Kidney (tissue), 14 donors: ENCODE data around the gene ZDHHC13. TPM values are rescaled to one million over a fixed set of nuclear protein-coding genes. Genes with fewer than 3 reads are reported as not detected.

ENCODE experiments used
- DNase-seq, 5 donors: peaks; one replicate each; pipeline ENCODE4 v3.0.0-alpha.2; 2013 to 2020
- FAIRE-seq: peaks from 2 replicates; lab custom pipeline; 2012; peaks lifted over from hg19 to GRCh38; lab: Jason Lieb, UNC
- H3K27ac ChIP-seq, 2 donors: one replicate each; pipeline ENCODE4 v1.7.0; 2013; ENCODE audit warnings: low read depth in 2 of 2, low read length in 2 of 2, inconsistent platforms in 1 of 2
- H3K27me3 ChIP-seq: one replicate; pipeline ENCODE4 v1.7.1; 2013; ENCODE audit warnings: low read length, inconsistent platforms; ENCODE audit not compliant: control insufficient read depth, insufficient read depth
- H3K36me3 ChIP-seq, 3 donors: one replicate each; pipeline versions ENCODE4 v1.7.0 to v1.7.1; 2013; ENCODE audit warnings: low read length in 3 of 3, control low read depth in 1 of 3, inconsistent platforms in 1 of 3; ENCODE audit not compliant: insufficient read depth in 3 of 3, control insufficient read depth in 2 of 3
- H3K4me1 ChIP-seq, 3 donors: one replicate each; pipeline versions ENCODE4 v1.7.0 to v1.7.1; 2013; ENCODE audit warnings: low read length in 3 of 3, inconsistent platforms in 1 of 3, low read depth in 1 of 3; ENCODE audit not compliant: control insufficient read depth in 2 of 3, insufficient read depth in 2 of 3
- H3K4me3 ChIP-seq, 3 donors: one replicate each; pipeline versions ENCODE4 v1.7.0 to v1.8.1; 2013; ENCODE audit warnings: low read length in 3 of 3, control low read depth in 1 of 3, inconsistent platforms in 1 of 3
- H3K9ac ChIP-seq, 3 donors: one replicate each; pipeline versions ENCODE4 v1.7.0 to v1.7.1; 2013; ENCODE audit warnings: low read length in 3 of 3, control low read depth in 1 of 3, inconsistent platforms in 1 of 3
- H3K9me3 ChIP-seq, 3 donors: one replicate each; pipeline versions ENCODE4 v1.7.0 to v1.7.1; 2013; ENCODE audit warnings: low read length in 3 of 3, control low read depth in 1 of 3, inconsistent platforms in 1 of 3; ENCODE audit not compliant: control insufficient read depth in 2 of 3, insufficient read depth in 1 of 3
- CTCF ChIP-seq: IDR thresholded peaks from 3 replicates; pipeline ENCODE4 v1.5.1; 2012; ENCODE audit warnings: mild to moderate bottlenecking, moderate library complexity, borderline replicate concordance; ENCODE audit not compliant: insufficient read depth; ENCODE audit errors: extremely low read depth
- intact Hi-C: fragments of 100-400 bp; cut with DNase I; formaldehyde crosslinking; loops from one replicate; pipeline ENCODE4 v1.11.1; 2022
- polyA plus RNA-seq: library from polyadenylated mRNA; stranded (reverse); fragments of 350-450 nt; fragmentation: Illumina TruSeq; extraction: RNeasy Lipid Tissue Mini Kit (QIAGEN cat#74804); gene quantifications from one replicate; pipeline ENCODE4 v1.2.3, GENCODE V29; 2014; ENCODE audit warnings: low read depth, low replicate concordance; ENCODE audit not compliant: insufficient read depth
- total RNA-seq: library from RNA; stranded (reverse); fragmentation: NEBNext Ultra II Directional; extraction: Animal tissue kit (Norgen Biotek cat#: 25700); gene quantifications from one replicate; pipeline ENCODE4 v1.2.1, GENCODE V29; 2021
- donor health status: control.
- donor health status: control.
- donor health status: control.
- donor health status: control.
- donor health status: control.
- donor health status: DM: yes; HTN: yes; CAD: no.
- donor health status: Normal renal cell carcinoma (clear cell type).

Gene ZDHHC13
- total and polyA plus RNA-seq, 2 donors from 2014 or later: 13.1 to 18.9 TPM

- Histone ChIP-seq H3K27me3 (no peaks in the 10 kb centered on the region), H3K4me3 (no peak overlapping the region), H3K4me1 (peaks cover 0 to 3% (median 0%) of the 10 kb centered on the region in 3 donors), H3K9ac (no peak overlapping the region), H3K36me3 (no peaks in the 10 kb centered on the region), H3K9me3 (no peaks in the 10 kb centered on the region), H3K27ac (no peak overlapping the region)
- FAIRE-seq (no peak), DNase-seq (peak in 1 of 5 donors; percentile 51)
- TF ChIP-seq CTCF: no peak
- intact Hi-C loops: loop anchor here (10.0 kb wide), 1 partner anchor 482 kb away; no protein-coding TSS in a partner anchor
These were observed 44.5 kb upstream of the ZDHHC13 start for GRCh38 chr11:19072464-19072863.

GRCh38 chr11:19073454-19074415 lies 43.2 kb upstream of the ZDHHC13 start:
- Histone ChIP-seq H3K36me3 (no peaks in the 10 kb centered on the region), H3K9ac (no peak overlapping the region), H3K27ac (no peak overlapping the region), H3K4me1 (peaks cover 0 to 3% (median 0%) of the 10 kb centered on the region in 3 donors), H3K9me3 (no peaks in the 10 kb centered on the region), H3K4me3 (no peak overlapping the region), H3K27me3 (no peaks in the 10 kb centered on the region)
- no peak for FAIRE-seq
- no peak for TF ChIP-seq CTCF
- intact Hi-C loops: loop anchor here (10.0 kb wide), 1 partner anchor 481 kb away; no protein-coding TSS in a partner anchor
- DNase-seq: no peak

DNA sequence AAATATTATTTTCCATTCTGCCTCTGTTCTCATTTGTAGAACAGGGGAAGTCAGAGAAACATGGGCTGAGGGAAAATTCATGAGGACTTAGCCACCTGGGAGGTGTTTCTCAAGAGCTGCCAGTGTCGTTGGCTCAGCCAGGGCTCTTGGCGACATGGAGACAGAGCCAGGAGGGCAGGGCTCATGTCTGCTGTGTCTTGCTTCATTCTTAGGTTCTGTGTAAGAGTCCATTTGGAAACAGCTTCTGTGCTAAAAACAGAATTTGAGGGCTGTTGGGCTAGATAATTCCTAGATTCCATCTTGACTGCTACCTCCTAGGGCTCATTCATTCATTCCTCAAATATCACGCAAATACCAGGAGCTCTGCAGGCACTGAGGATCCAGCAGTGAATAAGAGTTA lies 41.3 kb upstream of the ZDHHC13 start:
- no peak for TF ChIP-seq CTCF
- DNase-seq: no peak
- Histone ChIP-seq H3K9ac (no peak overlapping the region), H3K4me1 (peaks cover 0 to 3% (median 0%) of the 10 kb centered on the region in 3 donors), H3K27ac (no peak overlapping the region), H3K4me3 (no peak overlapping the region), H3K9me3 (no peaks in the 10 kb centered on the region), H3K27me3 (no peaks in the 10 kb centered on the region), H3K36me3 (no peaks in the 10 kb centered on the region)
- intact Hi-C loops: loop anchor here (10.0 kb wide), 1 partner anchor 479 kb away; no protein-coding TSS in a partner anchor
- no peak for FAIRE-seq
